SW 1271 (cell line): ENCODE measurements around the gene PRDM13.
"Not testable (repeated sequence)": the region's sequence is repeated elsewhere in the genome, so short reads cannot be mapped to it uniquely, and the experiment has no call there.

ENCODE experiments used
- DNase-seq, 2 experiments: peaks; one replicate each; lab custom pipeline; 2025; lab: John Stamatoyannopoulos, UW

The PRDM13 gene

GRCh38 chr6:99629293-99629692 is 22.7 kb downstream of the PRDM13 start:
- DNase-seq: no peak

- DNase-seq: no peak
These were observed 31.0 kb downstream of the PRDM13 start for GRCh38 chr6:99637629-99638028.

GRCh38 chr6:99638358-99638757 is 31.7 kb downstream of the PRDM13 start:
- DNase-seq: not testable (repeated sequence)

GRCh38 chr6:99641270-99641669 is 34.6 kb downstream of the PRDM13 start:
- no peak for DNase-seq

GRCh38 chr6:99645986-99646385 is 39.4 kb downstream of the PRDM13 start:
- DNase-seq: no peak

- DNase-seq: not testable (repeated sequence)
These were observed 43.5 kb downstream of the PRDM13 start for GRCh38 chr6:99650091-99650571.

- DNase-seq: no peak
These were observed 53.6 kb downstream of the PRDM13 start for GRCh38 chr6:99660206-99660605.

- no peak for DNase-seq
These were observed 55.2 kb downstream of the PRDM13 start for GRCh38 chr6:99661870-99662269.

- DNase-seq: no peak
These were observed 56.0 kb downstream of the PRDM13 start for GRCh38 chr6:99662616-99663015.
